GM13977 (cell line): ENCODE measurements around the gene SLC16A9.
"Not testable (repeated sequence)": the region's sequence is repeated elsewhere in the genome, so short reads cannot be mapped to it uniquely, and the experiment has no call there.

ENCODE experiments used
- DNase-seq: peaks from one replicate; pipeline ENCODE4 v3.0.0; 2012; ENCODE audit warnings: low spot score
- CTCF ChIP-seq: IDR thresholded peaks from 2 replicates; pipeline ENCODE4 v1.5.1; 2012; ENCODE audit warnings: mild to moderate bottlenecking, control low read depth; ENCODE audit not compliant: insufficient read depth; ENCODE audit errors: extremely low read depth, missing control alignments
- in situ Hi-C: fragments of 300-500 bp; cut with MboI; formaldehyde crosslinking; loops from one replicate; pipeline ENCODE4 v1.12.0; 2022; ENCODE audit warnings: low sequenced_read_pairs, low pct_unique_long_range_greater_than_20kb, mixed read lengths, inconsistent platforms; ENCODE audit not compliant: unreplicated experiment

SLC16A9 gene

DNA sequence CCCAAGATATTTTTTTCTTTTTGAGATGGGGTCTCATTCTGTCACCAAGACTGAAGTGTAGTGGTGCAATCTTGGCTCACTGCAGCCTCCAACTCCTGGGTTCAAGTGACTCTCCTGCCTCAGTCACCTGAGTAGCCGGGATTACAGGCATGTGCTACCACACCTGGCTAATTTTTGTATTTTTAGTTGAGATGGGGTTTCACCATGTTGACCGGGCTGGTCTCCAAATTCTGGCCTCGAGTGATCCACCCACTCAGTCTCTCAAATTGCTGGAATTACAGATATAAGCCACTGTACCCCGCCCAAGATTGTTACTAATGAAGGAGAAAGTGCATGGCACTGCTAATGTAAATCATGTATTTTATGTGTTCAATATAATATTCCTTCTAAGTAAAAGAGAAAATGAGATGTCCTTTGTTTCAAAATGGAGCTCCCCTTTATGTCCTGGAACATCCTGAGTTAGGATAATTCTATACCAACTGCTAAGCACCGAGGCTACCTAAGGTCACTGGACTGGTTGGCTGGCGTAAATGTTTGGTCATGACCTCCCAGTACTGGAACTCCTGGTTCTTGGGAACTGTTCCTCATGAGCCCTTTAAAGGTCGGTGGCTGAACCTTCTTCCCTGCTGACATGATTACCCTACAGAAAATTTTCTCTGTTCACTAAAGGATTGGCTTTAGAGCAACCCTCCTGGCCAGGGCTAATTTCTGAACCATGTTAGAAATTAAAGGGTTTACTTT, 59.9 kb downstream of the SLC16A9 start:
- no peak for DNase-seq
- in situ Hi-C loops, result loop anchor here (25.0 kb wide), 3 partner anchors 263 to 563 kb away; partner anchors contain the start of gene CCDC6
- TF ChIP-seq CTCF, result no peak

DNA sequence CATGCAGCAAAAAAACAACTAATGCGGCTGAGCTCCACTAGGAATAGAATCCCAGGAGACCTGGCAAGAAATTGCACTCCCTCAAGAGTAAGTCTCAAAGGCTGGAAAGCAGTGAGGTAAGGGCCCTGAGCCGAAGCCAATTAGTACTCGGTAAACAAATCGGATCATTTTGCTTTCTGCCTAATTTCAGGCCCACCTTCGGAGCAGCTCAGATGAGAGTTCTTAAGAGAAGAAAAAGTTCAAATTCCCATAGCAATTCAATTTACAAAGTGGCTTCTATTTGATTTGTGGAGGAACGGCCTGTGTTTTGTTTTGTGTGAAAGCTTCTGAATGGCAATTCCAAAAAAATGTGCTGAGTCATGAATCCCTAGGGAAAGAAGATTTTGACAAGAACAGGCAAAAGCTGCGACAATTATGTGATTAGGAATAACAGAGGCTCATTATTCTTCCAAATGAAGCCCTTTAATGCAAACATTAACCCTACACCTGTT, 60.9 kb downstream of the SLC16A9 start:
- DNase-seq, result no peak
- TF ChIP-seq CTCF, result no peak

DNA sequence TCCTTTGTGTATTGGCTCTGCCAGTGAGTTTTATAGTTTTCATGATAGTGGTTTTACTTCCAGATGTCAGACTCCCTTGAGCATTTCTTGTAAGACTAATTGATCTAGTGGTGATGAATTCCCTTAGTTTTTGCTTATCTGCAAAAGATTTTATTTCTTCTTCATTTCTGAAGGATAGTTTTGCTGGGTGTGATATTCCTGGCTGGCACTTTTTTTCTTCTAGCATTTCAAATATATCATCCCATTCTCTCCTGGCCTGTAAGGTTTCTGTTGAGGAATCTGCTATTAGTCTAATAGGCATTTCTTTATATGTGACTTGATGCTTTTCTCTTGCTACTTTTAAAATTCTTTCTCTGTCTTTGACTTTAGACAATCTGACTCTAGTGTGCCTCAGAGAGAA, 64.8 kb downstream of the SLC16A9 start:
- DNase-seq, result no peak
- in situ Hi-C loops, result loop anchor here (25.0 kb wide), 3 partner anchors 267 to 567 kb away; partner anchors contain the start of gene CCDC6

More for the DNA sequence above, 60.9 kb downstream of the SLC16A9 start:
- in situ Hi-C loops, result loop anchor here (25.0 kb wide), 3 partner anchors 264 to 564 kb away; partner anchors contain the start of gene CCDC6

DNA sequence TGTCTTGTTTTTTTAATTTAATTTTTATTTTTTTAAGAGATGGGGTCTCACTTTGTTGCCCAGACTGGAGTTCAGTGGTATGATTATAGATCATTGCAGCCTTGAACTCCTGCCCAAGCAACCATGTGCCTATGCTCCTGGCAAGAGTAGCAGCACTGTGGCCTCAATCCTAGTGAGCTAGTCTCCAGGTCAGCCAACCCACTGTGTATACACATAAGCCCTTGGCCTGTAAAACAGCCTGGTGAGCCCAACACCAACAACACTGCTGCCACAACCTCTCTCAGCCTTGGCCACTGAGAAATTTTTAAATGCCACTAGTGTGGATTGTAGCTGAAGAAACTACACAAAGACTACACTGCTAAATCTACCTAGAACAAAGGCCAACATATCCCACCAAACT, 68.0 kb downstream of the SLC16A9 start:
- in situ Hi-C loops, result loop anchor here (25.0 kb wide), 3 partner anchors 271 to 571 kb away; partner anchors contain the start of gene CCDC6
- not testable (repeated sequence) for DNase-seq

More for the DNA sequence above, 64.8 kb downstream of the SLC16A9 start:
- TF ChIP-seq CTCF, result no peak

GRCh38 chr10:59635502-59636290, 74.0 kb downstream of the SLC16A9 start:
- in situ Hi-C loops, result loop anchor here (10.0 to 25.0 kb wide), 4 partner anchors 179 to 577 kb away; partner anchors contain the start of gene CCDC6
- no peak for TF ChIP-seq CTCF
- DNase-seq, result no peak

DNA sequence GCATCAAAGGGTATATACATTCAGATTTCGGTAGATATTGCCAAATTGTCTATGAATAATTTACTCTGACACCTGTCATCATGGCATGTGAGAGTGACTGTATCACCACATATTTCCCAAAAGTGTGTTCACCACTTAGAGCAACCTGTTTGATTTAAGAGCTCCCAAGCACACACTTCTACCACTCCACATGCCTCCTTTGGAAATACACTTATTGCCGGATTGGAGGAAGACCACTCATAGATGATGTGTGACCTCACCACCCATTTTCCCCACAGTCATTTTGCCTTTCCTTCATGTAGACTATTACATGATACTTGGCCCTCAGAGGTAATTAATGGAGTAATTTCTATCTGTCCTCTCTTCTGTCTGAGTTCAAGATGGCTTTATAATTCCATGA, 75.5 kb downstream of the SLC16A9 start:
- in situ Hi-C loops, result loop anchor here (10.0 to 25.0 kb wide), 4 partner anchors 181 to 578 kb away; partner anchors contain the start of gene CCDC6
- DNase-seq, result no peak
- no peak for TF ChIP-seq CTCF

DNA sequence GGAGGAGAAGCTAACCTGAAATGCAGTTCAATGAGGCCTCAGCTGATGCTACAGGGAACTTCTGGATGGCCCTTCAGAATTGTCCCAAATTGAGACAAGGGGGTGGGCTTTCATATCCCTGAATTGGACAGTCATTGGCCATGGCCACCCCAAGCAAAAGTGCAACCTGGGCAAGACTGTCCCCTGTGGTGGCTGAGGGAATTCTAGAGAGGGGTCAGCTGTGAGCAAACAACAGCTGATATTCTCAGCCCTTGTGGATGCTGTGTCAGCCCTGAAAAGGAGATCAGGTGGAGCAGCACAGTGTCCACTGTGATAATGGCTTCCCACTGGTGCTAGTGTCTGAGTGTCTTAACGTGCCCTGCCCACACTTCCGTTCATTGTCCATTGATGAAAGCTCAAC, 76.6 kb downstream of the SLC16A9 start:
- DNase-seq, result no peak
- TF ChIP-seq CTCF, result no peak
- in situ Hi-C loops, result loop anchor here (10.0 to 25.0 kb wide), 4 partner anchors 182 to 579 kb away; partner anchors contain the start of gene CCDC6
